NCI-H460 (cell line): Measurements from ENCODE around the gene CHRNA4. TPM values are rescaled to one million over a fixed set of nuclear protein-coding genes. Genes with fewer than 3 reads are reported as not detected.

ENCODE experiments used
- DNase-seq: peaks from one replicate; pipeline ENCODE4 v3.0.0-alpha.2; 2016; ENCODE audit warnings: low read depth; ENCODE audit errors: extremely low read depth
- total RNA-seq: library from RNA; depleted of rRNA; stranded (reverse); fragments of >200 nt; shearing (Covaris generic); gene quantifications from 2 replicates; pipeline ENCODE4 v1.2.3, GENCODE V29; 2014

Gene CHRNA4
- total RNA-seq, 1 experiment from 2014 or later = not detected

DNA sequence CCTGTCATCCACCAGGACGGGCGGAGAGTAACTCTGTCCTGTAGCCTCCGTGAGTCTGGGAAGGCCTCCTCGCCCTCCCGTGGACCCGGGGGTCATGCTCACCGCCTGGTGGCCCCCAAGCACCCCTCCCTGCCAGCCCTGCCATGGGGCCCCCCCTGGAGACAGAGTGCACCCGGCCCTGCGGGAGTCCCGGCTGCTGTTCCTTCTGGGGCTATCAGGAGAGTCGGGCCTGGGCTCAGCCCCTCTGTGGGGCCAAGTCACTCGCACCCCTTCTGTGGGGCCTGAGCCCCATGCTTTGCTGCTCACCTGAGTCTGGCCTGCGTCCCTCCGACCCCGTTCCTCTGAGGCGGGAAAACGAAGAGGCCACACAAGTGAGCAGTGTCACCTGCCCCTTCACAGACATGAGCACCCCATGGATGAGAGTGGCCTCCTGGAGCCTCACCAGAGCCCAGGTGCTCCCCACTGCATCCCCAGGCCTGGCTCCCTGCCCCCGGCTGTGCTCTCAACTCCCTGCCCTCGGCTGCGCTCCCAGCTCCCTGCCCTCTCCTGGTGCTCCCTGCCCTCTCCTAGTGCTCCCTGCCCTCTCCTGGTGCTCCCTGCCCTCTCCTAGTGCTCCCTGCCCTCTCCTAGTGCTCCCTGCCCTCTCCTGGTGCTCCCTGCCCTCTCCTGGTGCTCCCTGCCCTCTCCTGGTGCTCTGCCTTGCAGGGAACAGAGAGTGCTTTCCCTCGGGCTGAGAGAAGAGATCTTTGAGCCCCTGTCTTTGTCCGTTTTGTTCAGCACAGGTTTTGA, 4.6 kb upstream of the CHRNA4 start:
- DNase-seq = no peak

DNA sequence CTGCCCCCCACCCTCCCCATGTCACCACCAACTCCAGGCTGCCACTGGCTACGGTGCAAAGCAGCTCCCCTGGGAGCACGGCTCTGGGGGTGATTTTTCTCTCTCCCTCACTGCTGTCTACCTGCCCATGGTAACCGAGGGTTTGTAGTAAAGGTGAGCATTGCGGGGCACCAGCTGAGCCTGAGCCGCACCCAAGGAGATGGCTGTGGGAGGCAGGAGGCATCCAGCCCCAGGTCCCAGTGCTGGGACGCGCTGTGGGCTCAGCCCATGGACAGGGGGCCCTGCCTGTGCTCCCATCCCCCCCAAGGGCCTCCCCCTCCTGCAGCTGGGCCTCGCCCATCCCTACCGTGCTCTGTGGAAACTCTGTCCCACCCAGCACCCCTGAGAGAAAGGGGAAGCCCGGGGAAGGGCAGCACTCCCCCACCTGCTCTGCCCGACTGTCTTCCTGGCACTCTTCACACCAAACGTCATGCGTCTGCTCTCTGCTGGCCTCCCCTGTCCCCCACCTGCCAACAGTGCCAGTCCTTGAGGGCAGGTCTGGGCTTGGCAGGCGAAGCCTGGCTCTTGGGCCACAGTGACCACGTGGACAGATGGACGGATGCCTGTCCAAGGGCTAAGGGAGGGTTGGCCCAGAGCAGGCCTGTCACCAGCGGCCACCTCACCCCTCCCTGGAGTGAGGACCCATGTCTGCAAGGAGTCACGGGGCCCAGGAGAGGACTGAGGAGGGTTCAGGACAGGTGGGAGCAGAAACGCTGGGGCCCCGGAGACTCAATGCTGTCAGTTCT, 3.8 kb upstream of the CHRNA4 start:
- DNase-seq = no peak

DNA sequence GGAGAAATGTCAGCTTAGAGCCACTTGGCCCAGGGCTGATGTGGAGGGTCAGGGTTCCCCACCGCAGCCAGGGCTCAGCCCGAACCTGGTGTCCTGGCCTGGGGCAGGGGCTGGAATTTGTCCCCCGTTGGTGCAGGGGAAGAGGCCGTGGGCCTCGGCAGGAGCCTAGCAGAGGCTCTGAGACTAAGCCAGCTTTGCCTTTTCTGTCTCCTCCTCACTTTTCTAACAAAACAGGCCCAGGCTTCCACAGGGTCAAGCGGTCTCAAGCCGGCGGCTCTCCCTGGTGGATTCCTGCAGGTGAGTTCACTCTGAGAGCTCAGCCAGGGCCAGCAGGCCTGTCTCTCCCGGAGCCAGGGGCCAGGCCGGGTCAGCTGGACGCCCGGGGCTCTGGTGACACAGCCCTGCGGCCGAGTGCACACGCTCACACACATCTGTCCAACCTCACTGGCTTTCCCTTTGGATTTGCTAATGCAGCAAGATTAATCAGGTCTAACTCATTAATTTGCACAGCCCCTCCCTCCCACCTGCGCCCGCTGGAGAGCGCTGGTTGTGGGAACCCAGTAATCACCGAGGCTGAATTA, 2.9 kb upstream of the CHRNA4 start:
- no peak for DNase-seq

DNA sequence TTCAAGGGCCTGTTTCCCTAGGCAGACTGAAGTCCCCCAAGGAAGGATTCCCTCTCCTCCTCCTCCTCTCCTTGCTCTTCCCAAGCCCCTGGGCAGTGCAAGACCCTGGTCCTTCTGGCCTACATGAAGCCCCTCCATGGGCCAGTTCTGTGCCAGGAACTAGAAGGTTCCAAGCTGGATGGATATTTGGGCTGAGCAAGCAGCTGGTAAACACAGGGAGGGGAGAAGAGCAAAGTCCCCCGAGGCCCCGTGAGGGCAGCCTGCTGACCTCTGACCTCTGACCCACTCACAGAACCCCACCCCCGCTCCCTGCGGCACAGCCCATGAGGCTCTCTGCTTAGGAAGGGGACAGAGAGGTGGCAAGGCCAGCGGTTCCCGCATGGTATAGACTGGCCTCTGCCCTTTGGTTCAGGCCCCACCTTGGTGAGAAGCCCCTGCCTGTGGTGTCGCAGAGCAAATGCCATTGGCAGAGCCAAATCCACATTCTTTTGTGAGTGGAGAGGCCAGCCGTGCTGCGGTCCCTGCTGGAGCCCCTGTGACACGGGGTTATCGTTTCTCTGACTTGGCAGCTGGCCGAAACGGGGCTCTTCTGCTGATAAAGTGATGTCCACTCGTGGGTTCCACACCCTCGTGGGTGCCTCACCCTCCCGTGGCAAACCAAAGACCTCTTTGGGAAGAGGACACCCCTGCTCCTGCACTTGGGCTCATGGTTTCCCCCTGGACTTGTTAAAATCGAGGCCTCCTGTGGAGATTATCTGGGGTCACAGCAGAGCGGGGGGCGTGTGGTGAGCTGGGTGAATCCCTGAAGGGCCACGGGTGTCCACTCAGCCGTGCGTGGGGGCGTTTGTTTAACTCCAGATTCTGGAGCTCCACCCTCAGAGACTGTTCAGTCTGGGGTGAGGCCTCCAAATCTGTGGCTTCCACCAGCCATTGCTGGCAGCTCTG, 2.1 kb upstream of the CHRNA4 start:
- no peak for DNase-seq

DNA sequence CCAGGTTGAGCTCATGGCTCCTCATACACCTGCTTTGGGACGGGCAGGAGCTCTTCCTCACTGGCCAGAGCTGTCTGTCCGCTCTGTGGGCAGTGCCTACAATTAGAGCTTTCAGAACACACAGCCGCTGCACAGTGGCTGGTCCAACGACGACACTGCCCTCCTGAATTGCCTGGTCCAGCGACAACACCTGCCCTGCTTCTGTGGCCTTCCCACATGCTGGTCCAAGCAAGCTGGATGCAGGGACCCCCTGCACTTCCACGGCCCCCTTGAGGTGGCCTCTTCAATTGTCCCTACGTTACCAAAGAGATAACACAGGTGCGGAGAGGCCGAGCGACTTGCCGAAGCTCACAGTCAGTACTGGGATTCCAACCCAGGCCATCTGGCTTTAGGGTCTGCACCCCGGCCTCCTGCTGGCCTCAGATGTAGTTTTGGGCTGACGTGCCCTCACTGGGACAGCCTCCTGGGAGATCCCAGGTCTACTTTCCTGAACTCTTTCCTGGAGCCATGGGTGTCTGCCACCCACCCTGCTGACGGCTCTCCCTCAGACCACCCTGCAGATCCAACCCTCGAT, 1.4 kb upstream of the CHRNA4 start:
- DNase-seq = no peak

DNA sequence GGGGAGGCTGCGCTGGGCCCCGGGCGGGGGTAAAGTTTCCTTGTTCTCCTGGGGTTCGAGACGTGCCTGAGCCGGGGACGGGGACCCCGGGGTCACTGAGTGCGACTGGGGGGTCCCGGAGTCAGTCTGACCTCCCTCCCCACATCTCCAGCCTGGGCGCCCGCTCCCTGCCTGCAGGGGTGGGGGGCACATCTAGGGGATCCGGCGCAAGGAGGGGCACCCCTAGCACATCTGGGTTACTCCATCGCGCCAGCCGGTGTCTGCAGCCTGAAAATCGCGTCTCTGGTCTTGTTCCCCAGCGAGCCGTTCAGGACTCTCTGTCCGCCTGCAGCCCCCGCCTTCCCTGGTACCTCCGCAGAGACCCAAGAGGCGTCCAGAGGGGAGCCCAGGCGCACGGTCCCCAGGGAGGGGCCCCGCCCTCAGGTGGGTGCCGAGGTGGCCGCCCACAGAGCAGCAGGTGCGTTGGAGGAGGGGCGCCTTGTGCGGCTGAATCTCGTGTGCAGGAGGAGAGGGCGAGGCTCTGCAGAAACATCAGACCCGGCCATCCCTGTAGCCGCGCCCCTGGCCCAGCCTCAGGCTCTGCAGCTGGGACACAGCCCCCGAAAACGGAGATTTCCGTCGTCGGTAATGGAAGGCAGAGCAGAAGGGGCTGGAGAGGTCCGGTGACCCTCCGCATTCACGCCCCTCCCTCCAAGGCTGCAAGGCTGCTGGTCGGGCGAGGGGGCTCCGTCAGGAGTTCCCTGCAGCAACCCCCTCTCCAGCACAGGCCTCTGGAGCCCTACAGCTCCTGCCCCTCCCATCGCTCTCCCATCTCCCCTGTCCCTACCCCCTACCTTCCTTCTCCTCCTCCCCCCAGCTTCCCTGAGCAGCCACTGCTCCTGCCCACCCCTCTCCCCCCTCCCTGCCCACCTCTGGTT, 628 bp upstream of the CHRNA4 start:
- DNase-seq = no peak

DNA sequence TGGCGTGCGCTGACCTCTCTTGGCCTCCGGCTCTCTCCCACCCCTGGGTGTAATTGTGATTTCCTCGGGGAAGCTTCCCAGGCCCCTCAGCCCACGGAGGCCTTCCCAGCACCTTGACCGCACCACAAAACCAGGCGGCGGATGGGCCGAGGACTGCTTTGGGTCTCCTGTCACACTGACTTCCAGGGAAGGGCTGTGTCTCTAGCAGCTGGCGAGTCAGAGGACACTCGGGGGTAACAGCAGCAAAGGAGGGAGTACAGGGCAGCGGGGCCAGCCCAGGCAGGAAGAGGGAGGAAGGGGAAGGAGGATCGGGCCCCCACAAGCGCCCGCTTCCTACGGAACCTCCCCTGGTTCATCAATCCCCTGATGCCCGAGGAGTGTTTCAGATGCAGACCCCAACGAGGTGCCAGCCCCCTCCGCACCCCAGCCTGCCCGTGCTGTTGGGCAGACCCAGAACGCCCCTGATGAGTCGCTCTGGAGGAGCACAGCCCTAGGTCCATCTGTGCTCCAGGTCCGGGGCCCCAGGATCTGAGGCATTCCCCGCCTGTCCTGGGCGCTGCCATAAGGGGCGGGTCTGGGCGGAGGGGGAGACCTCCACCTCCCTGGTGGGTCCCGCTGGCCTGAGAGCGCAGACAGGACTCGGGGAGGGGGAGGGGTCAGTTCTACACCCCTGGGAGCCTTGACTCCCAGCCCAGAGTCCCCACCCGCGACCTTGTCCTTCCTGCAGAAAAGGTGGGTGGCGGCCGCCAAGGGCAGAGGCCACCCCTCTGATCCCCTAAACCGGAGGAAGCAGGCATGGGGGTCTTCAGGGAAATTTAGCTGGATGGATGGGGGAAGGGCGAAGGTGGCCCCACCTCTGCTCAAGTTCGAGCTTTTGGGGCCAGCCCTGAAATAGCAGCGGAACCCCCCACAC, 956 bp downstream of the CHRNA4 start:
- DNase-seq = no peak

DNA sequence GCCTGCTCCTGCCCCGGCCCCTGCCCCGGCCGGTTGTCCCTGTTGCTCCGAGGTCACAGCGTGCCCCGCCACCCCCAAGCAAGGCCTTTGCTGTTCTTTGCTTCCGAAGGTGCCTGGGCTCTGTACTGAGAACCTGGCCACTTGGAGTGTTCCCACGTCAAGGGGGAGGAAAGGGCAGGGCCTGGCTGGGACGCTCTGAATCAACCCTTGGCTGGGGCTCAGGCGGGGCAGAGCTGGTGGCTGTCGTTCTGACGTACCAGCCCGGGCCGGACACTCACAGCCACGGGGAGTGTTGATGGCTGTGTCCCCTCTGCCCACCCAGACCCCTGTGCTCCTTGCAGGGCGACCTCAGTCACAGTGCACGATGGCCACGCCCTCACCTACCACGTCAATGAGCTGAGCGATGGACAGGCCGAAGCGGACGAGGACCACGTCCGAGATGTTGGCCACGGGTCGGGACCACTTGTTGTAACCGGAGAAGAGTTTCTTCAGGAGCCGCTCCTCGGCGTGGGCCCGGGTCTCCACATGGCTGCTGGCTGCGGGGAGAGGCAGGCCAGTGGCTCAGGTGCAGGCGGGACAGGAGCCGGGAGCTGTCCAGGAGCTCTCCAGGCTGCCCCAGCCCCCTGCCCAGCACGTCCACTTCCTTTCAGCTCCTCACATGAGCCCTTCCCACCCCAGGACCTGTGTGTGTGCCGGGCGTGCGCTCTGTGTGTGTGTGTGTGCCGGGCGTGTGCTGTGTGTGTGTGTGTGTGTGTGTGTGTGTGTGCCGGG, 1.8 kb downstream of the CHRNA4 start:
- no peak for DNase-seq

DNA sequence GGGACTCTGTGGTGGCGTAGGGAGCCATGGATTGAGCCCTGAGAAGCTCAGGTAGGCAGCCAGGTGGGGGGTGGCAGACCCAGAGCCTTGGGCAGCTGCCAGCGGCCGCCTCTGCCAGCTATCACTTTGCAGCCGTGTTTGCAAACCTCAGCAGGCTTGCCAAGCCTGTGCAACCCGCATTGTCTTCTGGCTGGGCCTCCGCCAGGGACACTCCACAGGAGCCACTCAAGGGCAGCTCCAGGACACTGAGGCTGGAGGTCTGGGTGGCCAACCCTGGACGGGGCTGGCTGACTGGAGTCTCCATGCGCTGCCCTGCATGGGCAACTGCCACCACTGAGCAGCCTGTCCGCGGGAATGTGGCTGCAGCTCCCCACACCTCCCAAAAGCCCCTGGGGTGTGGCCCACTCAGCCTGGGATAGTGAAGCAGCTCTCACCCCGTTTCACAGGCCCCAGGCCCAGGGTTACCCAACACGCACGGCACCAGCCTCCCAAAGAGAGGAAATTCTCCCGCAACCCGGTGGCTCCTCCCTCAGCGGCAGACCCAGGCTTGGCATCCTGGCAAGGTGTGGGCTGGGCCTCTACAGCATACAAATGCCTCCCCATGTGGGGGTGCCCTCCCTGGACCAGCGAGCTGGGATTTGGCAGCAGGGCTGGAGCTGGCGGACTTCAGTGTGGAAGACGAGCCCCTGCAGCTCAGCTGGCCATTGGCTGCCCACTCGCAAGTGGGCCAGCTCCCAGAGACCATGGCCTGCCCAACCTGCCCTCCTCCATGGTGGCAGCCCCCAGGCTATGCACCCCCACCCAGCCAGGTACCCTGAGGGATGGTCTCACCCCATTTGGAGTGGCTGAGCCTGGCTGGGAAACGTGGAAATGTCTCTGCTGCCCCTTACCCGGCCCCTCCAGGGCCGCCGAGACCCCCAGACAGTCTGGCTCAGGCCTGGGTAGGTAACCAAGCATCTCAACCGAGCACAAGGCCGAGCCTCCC, 2.9 kb downstream of the CHRNA4 start:
- DNase-seq = no peak

DNA sequence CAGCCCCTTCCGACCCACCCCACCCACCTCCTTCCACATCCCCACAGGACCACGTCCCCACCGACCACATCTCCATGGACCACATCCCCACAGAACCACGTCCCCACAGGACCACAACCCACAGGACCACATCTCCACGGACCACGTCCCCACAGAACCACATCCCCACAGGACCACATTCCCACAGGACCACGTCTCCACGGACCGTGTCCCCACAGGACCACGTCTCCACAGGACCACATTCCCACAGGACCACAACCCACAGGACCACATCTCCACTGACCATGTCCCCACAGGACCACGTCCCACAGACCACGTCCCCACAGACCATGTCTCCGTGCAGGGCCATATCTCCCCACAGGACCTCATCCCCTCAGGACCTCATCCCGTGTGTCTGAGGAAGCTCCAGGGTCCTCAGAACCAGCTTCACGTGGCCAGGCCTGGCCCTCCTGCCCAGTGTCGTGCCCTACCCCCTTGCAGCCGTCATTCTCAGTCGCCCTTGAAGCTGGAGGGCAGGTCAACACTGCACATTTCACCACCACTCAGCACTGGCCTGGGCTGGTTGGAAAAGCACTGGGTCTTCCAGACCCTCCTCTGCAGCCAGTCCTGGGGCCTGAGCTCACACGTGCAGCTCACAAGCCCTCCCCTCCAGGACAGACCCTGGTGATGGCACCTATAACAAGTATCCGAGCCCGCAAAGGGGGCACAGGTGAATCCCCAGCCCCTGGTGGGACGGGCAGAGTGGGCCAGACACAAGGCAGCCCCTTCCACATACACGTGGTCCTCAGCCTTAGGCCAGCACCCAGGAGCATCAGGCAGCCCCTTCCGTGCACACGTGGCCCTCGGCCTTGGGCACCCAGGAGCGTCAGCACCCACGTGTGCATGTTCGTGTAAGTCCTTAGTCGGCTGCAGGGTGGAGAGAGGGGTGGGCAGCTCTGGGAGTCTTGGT, 3.9 kb downstream of the CHRNA4 start:
- no peak for DNase-seq

DNA sequence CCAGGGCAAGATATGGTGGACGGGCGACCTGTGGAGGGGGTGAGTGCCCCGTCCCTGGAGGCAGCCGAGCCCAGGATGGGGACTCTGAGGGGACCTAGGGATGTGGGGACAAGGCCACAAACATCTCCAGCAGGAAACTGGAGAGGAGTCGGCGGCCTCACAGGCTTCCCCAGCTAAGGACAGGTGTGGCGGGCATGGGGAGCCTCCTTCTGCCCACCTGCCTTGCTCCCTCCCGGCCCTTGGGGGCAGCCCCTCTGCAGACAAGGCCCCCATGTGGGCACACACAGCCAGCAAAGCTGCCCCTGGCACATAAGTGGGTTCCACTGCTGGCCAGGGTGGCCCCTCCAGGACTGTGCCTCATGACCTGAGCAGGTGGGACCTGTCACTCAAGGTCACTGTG, 4.6 kb downstream of the CHRNA4 start:
- no peak for DNase-seq

DNA sequence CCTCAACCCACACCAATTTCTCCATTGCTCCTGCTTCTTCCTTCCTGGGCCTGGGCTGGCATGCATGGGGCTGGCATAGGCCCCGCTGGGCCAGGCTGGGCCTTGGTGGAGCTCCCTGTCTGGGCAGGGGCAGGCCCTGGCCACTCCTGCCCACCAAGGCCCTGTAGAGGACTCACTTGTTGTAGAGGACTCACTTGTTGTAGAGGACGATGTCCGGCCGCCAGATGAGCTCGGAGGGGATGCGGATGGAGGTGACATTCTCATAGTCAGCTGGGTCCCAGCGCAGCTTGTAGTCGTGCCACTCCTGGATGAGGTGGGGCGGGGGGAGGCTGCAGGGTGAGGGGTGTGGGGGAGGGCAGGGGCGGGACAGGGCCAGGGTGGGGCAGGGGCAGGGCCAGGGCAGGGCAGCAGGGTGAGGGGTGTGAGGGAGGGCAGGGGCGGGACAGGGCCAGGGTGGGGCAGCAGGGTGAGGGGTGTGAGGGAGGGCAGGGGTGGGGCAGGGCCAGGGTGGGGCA, 5.3 kb downstream of the CHRNA4 start:
- no peak for DNase-seq

DNA sequence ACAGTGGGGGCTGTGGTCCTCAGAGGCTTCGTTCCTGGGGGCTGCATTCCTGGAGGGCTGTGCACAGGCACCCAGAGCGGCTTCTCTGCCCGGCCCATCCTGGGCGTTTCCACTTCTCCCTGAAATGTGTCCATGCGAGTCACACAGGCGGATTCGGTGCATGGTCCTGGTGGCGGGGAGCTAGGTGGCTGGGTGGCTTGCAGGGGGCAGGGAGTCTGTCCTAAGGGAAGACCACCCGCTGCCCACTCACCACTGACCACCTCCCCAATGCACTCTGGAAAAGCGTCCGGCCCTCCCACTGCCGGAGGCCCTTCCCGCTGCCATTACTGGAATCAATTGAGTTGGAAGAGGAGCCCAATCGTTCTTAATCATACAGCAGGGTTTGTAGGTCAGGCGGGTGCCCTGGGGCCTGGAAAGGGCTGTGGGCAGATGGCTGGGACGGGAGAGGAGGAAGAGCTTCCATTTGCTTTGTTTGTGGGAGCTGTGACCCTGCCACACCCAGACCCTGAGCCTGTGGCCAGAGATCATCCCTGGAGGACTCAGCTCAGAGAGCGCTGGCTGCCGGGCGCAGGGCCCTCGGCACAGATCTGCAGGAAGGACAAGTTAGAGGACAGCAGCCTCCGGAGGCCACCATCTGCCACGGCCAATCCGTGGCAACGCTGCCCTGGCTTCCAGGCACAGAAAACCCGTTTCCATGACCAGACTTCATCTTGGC, 6.4 kb downstream of the CHRNA4 start:
- no peak for DNase-seq

DNA sequence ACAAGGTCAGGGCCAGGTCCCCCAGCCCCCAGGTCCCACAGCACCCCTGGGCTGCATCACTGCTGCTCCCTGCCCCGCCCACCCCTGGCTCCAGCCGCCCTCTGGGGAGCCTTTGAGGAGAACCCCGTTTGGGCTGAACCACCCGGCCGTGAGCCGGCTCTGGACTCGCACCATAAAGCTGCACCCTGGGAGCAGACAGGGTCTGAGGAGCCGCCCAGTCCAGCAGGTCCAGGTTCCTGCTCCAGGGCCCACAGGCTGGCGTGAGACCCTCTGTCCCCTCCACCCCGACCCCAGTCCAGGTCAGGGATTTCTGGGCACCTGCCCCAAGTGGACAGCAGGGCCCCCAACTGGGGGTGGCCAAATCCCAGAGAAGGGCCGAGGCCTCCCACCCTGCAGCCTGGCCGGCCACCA, 8.3 kb downstream of the CHRNA4 start:
- no peak for DNase-seq
